Measurements from ENCODE around the gene TMCO4. TPM values are rescaled to one million over a fixed set of nuclear protein-coding genes. Genes with fewer than 3 reads are reported as not detected.

Gene TMCO4
- total and polyA plus RNA-seq, 12 donors: 23.2 to 55.0 (median 38.1) TPM

- TF ChIP-seq POLR2A (IDR thresholded peaks at IDR 0.05) (no peak), CTCF (IDR thresholded peaks at IDR 0.05) (no peak)
- 76 to 87% (median 83%) methylated on average over 3 of the region's 3 CpGs for WGBS, 4 donors
- Histone ChIP-seq H3K27ac (no peak overlapping the region), H3K27me3 (no peaks in the 10 kb centered on the region), H3K4me3 (no peak overlapping the region), H3K4me1 (replicated peaks in 1 of 2) (no peaks in the 10 kb centered on the region), H3K36me3 (replicated peaks in 1 of 2) (no peaks in the 10 kb centered on the region), H3K9me3 (replicated peaks in 1 of 3) (no peaks in the 10 kb centered on the region)
- intact Hi-C loops (cut with DNase I): no loop called here
- no peak for DNase-seq
Measured at GRCh38 chr1:19831441-19831840, 31.7 kb upstream of the TMCO4 start.

- no peak overlapping the region for H3K27ac ChIP-seq
- H3K9me3 ChIP-seq (replicated peaks in 1 of 3): no peaks in the 10 kb centered on the region
- WGBS, 4 donors: 65 to 78% (median 69%) methylated on average over 3 of the region's 3 CpGs
- intact Hi-C loops (cut with DNase I): no loop called here
- TF ChIP-seq CTCF (IDR thresholded peaks at IDR 0.05) (no peak), POLR2A (IDR thresholded peaks at IDR 0.05) (no peak)
- no peaks in the 10 kb centered on the region for H3K4me1 ChIP-seq (replicated peaks in 1 of 2)
- H3K27me3 ChIP-seq: no peaks in the 10 kb centered on the region
- no peak for DNase-seq
- H3K36me3 ChIP-seq (replicated peaks in 1 of 2): no peaks in the 10 kb centered on the region
- H3K4me3 ChIP-seq: no peak overlapping the region
Measured at GRCh38 chr1:19828546-19828945, 28.8 kb upstream of the TMCO4 start.

- no peaks in the 10 kb centered on the region for H3K36me3 ChIP-seq (replicated peaks in 1 of 2)
- TF ChIP-seq CTCF (IDR thresholded peaks at IDR 0.05) (no peak), POLR2A (IDR thresholded peaks at IDR 0.05) (no peak)
- no peak for DNase-seq
- no peak overlapping the region for H3K27ac ChIP-seq
- intact Hi-C loops (cut with DNase I): no loop called here
- H3K4me3 ChIP-seq: no peak overlapping the region
- no peaks in the 10 kb centered on the region for H3K9me3 ChIP-seq (replicated peaks in 1 of 3)
- no peaks in the 10 kb centered on the region for H3K27me3 ChIP-seq
- 43 to 51% (median 47%) methylated on average over 6 of the region's 6 CpGs for WGBS, 4 donors
- H3K4me1 ChIP-seq (replicated peaks in 1 of 2): no peaks in the 10 kb centered on the region
Measured at GRCh38 chr1:19825298-19825697, 25.6 kb upstream of the TMCO4 start.

- TF ChIP-seq CTCF (IDR thresholded peaks at IDR 0.05) (no peak), POLR2A (IDR thresholded peaks at IDR 0.05) (no peak)
- intact Hi-C loops (cut with DNase I): no loop called here
- Histone ChIP-seq H3K27me3 (no peaks in the 10 kb centered on the region), H3K4me1 (replicated peaks in 1 of 2) (no peaks in the 10 kb centered on the region), H3K36me3 (replicated peaks in 1 of 2) (no peaks in the 10 kb centered on the region), H3K4me3 (no peak overlapping the region), H3K27ac (no peak overlapping the region), H3K9me3 (replicated peaks in 1 of 3) (no peaks in the 10 kb centered on the region)
- 69 to 79% (median 75%) methylated on average over 4 of the region's 4 CpGs for WGBS, 4 donors
- DNase-seq: no peak
Measured at GRCh38 chr1:19824541-19824940, 24.8 kb upstream of the TMCO4 start.
